SK-N-SH treated with all-trans-retinoic acid at 6 μM for 48 hours (cell line): Measurements from ENCODE around the gene NFIA.

ENCODE experiments used
- ATAC-seq: fragments of 200-7000 bp; cut with Tn5 transposase; 3 replicates; pipeline ENCODE4 v1.9.1; 2020; ENCODE audit warnings: mild to moderate bottlenecking, moderate library complexity
- ARNTL ChIP-seq: fragments of 450-650 bp; formaldehyde crosslinking; IDR thresholded peaks from 2 replicates; pipeline ENCODE4 v1.5.0; 2020; ENCODE audit warnings: low read depth, mild to moderate bottlenecking, moderate library complexity, borderline replicate concordance
- BACH2 ChIP-seq: fragments of 250-450 bp; sonication (Bioruptor Pico); IDR thresholded peaks from 2 replicates; pipeline ENCODE4 v1.9.0; 2021; ENCODE audit warnings: mild to moderate bottlenecking, borderline replicate concordance
- CSDC2 ChIP-seq: fragments of 250-450 bp; sonication (Bioruptor Pico); IDR thresholded peaks from 2 replicates; pipeline ENCODE4 v1.5.0; 2020; ENCODE audit warnings: mild to moderate bottlenecking, moderate library complexity
- ESRRG ChIP-seq: fragments of 250-450 bp; sonication (Bioruptor Pico); IDR thresholded peaks from 2 replicates; pipeline ENCODE4 v1.6.1; 2021; ENCODE audit warnings: mild to moderate bottlenecking
- GLIS3 ChIP-seq: fragments of 250-450 bp; sonication (Bioruptor Pico); IDR thresholded peaks from 2 replicates; pipeline ENCODE4 v1.5.0; 2020; ENCODE audit warnings: mild to moderate bottlenecking, moderate library complexity
- ISL1 ChIP-seq: fragments of 250-450 bp; sonication (Bioruptor Pico); IDR thresholded peaks from 2 replicates; pipeline ENCODE4 v2.1.2; 2022; ENCODE audit warnings: mild to moderate bottlenecking, moderate library complexity
- OSR1 ChIP-seq: fragments of 250-450 bp; sonication (Bioruptor Pico); IDR thresholded peaks from 2 replicates; pipeline ENCODE4 v1.8.0; 2022; ENCODE audit warnings: moderate library complexity, mild to moderate bottlenecking, inconsistent platforms
- PPARA ChIP-seq: fragments of 250-450 bp; sonication (Bioruptor Pico); IDR thresholded peaks from 2 replicates; pipeline ENCODE4 v1.5.0; 2020; ENCODE audit warnings: mild to moderate bottlenecking, borderline replicate concordance
- RARB ChIP-seq: fragments of 250-450 bp; sonication (Bioruptor Pico); IDR thresholded peaks from 2 replicates; pipeline ENCODE4 v1.8.0; 2021; ENCODE audit warnings: mild to moderate bottlenecking, moderate library complexity
- SNAI2 ChIP-seq: fragments of 250-450 bp; sonication (Bioruptor Pico); IDR thresholded peaks from 2 replicates; pipeline ENCODE4 v1.5.0; 2020; ENCODE audit warnings: mild to moderate bottlenecking, moderate library complexity
- TOX ChIP-seq: fragments of 250-450 bp; sonication (Bioruptor Pico); IDR thresholded peaks from 2 replicates; pipeline ENCODE4 v1.8.0; 2021; ENCODE audit warnings: mild to moderate bottlenecking, moderate library complexity, borderline replicate concordance
- ZC3H10 ChIP-seq: fragments of 250-450 bp; sonication (Bioruptor Pico); IDR thresholded peaks from 2 replicates; pipeline ENCODE4 v1.5.1; 2021; ENCODE audit warnings: mild to moderate bottlenecking, moderate library complexity
- ZFP3 ChIP-seq: fragments of 250-450 bp; sonication (Bioruptor Pico); IDR thresholded peaks from 2 replicates; pipeline ENCODE4 v1.5.0; 2020; ENCODE audit warnings: mild to moderate bottlenecking, moderate library complexity
- ZFP30 ChIP-seq: fragments of 450-650 bp; formaldehyde crosslinking; IDR thresholded peaks from 2 replicates; pipeline ENCODE4 v1.5.0; 2022; ENCODE audit warnings: mild to moderate bottlenecking, moderate library complexity
- ZNF565 ChIP-seq: fragments of 450-650 bp; formaldehyde crosslinking; conservative IDR thresholded peaks from 2 replicates; pipeline ENCODE4 v1.5.0; 2020; ENCODE audit warnings: low read depth, mild to moderate bottlenecking, moderate library complexity
- ZNF70 ChIP-seq: fragments of 450-650 bp; formaldehyde crosslinking; IDR thresholded peaks from 2 replicates; pipeline ENCODE4 v1.5.0; 2020; ENCODE audit warnings: mild to moderate bottlenecking, moderate library complexity
- ZNF8 ChIP-seq: fragments of 450-650 bp; formaldehyde crosslinking; IDR thresholded peaks from 2 replicates; pipeline ENCODE4 v1.5.0; 2020; ENCODE audit warnings: mild to moderate bottlenecking, moderate library complexity
- TF ChIP-seq, protein P1 (sequence below): fragments of 250-450 bp; sonication (Bioruptor Pico); IDR thresholded peaks from 2 replicates; pipeline ENCODE4 v1.5.1; 2020; ENCODE audit warnings: low read depth, mild to moderate bottlenecking, moderate library complexity
- TF ChIP-seq, protein P2 (sequence below): fragments of 250-450 bp; sonication (Bioruptor Pico); IDR thresholded peaks from 2 replicates; pipeline ENCODE4 v1.5.0; 2020; ENCODE audit warnings: mild to moderate bottlenecking, moderate library complexity
- TF ChIP-seq, protein P3 (sequence below): fragments of 250-450 bp; sonication (Bioruptor Pico); IDR thresholded peaks from 2 replicates; pipeline ENCODE4 v1.8.0; 2020; ENCODE audit warnings: mild to moderate bottlenecking, moderate library complexity, borderline replicate concordance
- TF ChIP-seq, protein P4 (sequence below): fragments of 250-450 bp; sonication (Bioruptor Pico); IDR thresholded peaks from 2 replicates; pipeline ENCODE4 v1.5.1; 2021; ENCODE audit warnings: mild to moderate bottlenecking, moderate library complexity

Gene NFIA

DNA sequence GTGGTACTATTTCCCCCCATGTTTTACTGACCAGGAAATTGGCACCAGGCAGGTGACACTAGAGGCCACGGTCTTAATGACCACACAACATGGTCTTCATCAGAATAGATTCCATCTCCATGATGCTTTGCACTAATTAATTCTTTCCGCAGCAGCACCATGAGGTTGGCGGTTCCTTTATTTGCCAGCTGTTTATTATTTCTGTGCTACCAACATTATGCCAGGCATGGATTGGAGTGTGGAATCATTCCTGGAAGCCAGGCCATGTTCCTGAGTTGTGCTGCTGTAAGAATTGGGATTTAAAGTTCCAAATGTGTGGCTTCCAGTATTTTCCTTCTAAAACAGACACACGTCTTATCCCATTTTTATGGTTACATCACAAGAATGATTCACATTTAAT is 107.8 kb downstream of the NFIA start:
- no peak for ATAC-seq
- TF ChIP-seq, protein P1, sequence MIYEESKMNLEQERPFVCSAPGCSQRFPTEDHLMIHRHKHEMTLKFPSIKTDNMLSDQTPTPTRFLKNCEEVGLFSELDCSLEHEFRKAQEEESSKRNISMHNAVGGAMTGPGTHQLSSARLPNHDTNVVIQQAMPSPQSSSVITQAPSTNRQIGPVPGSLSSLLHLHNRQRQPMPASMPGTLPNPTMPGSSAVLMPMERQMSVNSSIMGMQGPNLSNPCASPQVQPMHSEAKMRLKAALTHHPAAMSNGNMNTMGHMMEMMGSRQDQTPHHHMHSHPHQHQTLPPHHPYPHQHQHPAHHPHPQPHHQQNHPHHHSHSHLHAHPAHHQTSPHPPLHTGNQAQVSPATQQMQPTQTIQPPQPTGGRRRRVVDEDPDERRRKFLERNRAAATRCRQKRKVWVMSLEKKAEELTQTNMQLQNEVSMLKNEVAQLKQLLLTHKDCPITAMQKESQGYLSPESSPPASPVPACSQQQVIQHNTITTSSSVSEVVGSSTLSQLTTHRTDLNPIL: no peak
- TF ChIP-seq, protein P2, sequence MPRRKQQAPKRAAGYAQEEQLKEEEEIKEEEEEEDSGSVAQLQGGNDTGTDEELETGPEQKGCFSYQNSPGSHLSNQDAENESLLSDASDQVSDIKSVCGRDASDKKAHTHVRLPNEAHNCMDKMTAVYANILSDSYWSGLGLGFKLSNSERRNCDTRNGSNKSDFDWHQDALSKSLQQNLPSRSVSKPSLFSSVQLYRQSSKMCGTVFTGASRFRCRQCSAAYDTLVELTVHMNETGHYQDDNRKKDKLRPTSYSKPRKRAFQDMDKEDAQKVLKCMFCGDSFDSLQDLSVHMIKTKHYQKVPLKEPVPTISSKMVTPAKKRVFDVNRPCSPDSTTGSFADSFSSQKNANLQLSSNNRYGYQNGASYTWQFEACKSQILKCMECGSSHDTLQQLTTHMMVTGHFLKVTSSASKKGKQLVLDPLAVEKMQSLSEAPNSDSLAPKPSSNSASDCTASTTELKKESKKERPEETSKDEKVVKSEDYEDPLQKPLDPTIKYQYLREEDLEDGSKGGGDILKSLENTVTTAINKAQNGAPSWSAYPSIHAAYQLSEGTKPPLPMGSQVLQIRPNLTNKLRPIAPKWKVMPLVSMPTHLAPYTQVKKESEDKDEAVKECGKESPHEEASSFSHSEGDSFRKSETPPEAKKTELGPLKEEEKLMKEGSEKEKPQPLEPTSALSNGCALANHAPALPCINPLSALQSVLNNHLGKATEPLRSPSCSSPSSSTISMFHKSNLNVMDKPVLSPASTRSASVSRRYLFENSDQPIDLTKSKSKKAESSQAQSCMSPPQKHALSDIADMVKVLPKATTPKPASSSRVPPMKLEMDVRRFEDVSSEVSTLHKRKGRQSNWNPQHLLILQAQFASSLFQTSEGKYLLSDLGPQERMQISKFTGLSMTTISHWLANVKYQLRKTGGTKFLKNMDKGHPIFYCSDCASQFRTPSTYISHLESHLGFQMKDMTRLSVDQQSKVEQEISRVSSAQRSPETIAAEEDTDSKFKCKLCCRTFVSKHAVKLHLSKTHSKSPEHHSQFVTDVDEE (CRISPR knock-in tag): no peak
- TF ChIP-seq ARNTL (CRISPR knock-in tag) (no peak), ZC3H10 (no peak), CSDC2 (CRISPR knock-in tag) (no peak)

DNA sequence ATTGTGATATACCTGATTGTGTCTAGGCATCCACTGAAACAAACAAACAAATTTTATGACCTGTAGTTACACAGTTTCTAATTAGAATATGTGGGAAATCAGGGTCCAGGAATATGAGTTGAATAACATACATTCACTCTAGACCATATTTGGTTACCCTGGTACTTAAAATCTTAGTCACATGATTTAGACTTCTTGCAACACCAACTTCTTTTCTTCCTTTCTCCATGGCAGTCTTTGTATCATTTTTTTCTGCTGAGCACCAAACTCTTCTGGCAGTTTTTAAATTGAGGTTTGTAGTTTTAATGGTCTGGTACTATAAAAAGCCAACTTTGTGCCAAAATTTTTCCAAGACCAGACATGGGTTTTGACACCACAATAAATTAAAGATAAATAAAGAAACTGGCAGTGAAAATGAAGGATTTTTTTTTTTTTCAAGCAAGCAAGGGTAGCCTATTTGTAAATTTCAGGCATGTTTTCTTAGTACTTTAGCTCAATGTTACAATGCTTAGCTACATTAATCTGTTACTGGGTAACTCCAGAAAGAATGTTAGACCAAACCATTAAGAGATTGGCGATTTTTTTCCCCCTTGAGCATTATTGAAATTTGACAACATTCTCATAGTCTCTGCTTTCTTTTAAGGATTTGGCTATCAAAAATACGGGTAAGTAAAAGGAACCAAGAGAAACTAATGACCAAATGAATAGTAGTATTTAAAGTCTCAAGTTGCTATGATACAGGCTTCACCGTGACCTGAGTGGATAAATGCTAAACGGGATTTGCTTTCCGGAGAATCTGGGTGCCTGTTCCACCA is 108.5 kb downstream of the NFIA start:
- ATAC-seq: no peak
- TF ChIP-seq, protein P2 (CRISPR knock-in tag): no peak
- TF ChIP-seq PPARA (CRISPR knock-in tag) (no peak), ZC3H10 (no peak), ZNF565 (CRISPR knock-in tag) (no peak)
- TF ChIP-seq, protein P3, sequence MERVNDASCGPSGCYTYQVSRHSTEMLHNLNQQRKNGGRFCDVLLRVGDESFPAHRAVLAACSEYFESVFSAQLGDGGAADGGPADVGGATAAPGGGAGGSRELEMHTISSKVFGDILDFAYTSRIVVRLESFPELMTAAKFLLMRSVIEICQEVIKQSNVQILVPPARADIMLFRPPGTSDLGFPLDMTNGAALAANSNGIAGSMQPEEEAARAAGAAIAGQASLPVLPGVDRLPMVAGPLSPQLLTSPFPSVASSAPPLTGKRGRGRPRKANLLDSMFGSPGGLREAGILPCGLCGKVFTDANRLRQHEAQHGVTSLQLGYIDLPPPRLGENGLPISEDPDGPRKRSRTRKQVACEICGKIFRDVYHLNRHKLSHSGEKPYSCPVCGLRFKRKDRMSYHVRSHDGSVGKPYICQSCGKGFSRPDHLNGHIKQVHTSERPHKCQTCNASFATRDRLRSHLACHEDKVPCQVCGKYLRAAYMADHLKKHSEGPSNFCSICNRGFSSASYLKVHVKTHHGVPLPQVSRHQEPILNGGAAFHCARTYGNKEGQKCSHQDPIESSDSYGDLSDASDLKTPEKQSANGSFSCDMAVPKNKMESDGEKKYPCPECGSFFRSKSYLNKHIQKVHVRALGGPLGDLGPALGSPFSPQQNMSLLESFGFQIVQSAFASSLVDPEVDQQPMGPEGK (CRISPR knock-in tag): no peak

DNA sequence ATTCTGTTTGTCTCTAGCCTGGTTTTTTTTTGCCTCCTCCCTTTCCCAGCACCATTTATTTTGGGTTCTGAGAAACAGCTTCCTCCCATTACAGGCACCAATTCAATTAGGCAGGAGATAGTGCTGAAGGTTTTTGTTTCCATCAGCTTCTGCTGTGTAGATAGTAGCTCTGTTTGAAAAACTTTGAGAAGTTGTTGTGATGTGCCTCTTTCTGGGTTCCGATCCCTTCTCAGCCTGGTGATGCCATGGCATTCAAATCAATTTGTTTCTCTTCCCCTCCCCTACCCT is 109.0 kb downstream of the NFIA start:
- ATAC-seq: no peak
- TF ChIP-seq ESRRG (CRISPR knock-in tag) (no peak), SNAI2 (0 out of 2 replicates have a peak, but pooled peaks have one; percentile 57)

DNA sequence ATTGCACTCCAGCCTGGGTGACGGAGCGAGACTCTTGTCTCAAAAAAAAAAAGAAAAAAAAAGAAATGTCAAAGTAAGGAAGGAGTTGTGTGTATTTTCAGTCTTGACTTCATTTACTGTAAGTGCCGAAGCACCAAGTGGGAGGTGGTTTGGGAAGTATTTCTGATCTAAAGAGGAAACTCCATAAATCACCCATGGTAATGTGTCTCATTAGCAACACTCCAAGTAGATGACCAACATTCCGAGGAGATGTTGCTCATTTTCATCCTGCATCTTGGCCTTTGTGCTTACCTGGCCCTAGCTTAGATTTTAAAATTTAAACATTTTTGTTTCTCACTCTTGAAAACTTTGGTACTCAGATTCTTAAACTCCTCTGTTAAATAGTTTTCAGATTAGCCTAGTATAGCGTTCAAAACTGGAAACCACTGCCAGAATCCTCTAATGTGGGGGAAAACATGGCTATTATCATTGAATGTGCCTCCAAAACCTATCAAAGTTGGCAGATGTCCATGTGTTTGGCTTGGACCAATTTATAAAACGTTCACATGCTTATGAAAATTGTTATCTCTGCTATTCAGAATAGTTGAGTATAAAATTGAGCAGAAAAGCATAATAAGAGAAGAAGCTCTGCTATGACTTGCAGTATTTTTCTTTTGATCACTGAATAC is 110.4 kb downstream of the NFIA start:
- TF ChIP-seq RARB (CRISPR knock-in tag) (no peak), CSDC2 (CRISPR knock-in tag) (no peak), OSR1 (no peak), ZNF8 (CRISPR knock-in tag) (no peak), ZNF565 (CRISPR knock-in tag) (no peak), PPARA (CRISPR knock-in tag) (no peak), ZFP3 (no peak), ISL1 (CRISPR knock-in tag) (no peak), ZFP30 (CRISPR knock-in tag) (no peak), BACH2 (CRISPR knock-in tag) (no peak), ZC3H10 (no peak), ARNTL (CRISPR knock-in tag) (no peak), TOX (CRISPR knock-in tag) (no peak), ZNF70 (no peak), GLIS3 (no peak)
- TF ChIP-seq, protein P4, sequence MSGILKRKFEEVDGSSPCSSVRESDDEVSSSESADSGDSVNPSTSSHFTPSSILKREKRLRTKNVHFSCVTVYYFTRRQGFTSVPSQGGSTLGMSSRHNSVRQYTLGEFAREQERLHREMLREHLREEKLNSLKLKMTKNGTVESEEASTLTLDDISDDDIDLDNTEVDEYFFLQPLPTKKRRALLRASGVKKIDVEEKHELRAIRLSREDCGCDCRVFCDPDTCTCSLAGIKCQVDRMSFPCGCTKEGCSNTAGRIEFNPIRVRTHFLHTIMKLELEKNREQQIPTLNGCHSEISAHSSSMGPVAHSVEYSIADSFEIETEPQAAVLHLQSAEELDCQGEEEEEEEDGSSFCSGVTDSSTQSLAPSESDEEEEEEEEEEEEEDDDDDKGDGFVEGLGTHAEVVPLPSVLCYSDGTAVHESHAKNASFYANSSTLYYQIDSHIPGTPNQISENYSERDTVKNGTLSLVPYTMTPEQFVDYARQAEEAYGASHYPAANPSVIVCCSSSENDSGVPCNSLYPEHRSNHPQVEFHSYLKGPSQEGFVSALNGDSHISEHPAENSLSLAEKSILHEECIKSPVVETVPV (CRISPR knock-in tag): no peak
- TF ChIP-seq, protein P3 (CRISPR knock-in tag): no peak
- no peak for ATAC-seq
